HG02763 (cell line): Measurements from ENCODE around the gene SFTPA2.
"Not testable (repeated sequence)": the region's sequence is repeated elsewhere in the genome, so short reads cannot be mapped to it uniquely, and the experiment has no call there.

Experiments
- ATAC-seq: cut with Tn5 transposase; IDR thresholded peaks from one replicate; pipeline ENCODE4 v1.9.1; 2021; ENCODE audit warnings: mild to moderate bottlenecking, moderate library complexity; ENCODE audit not compliant: unreplicated experiment

SFTPA2 gene

GRCh38 chr10:79516532-79517205, 43.5 kb downstream of the SFTPA2 start:
- not testable (repeated sequence) for ATAC-seq

GRCh38 chr10:79511891-79512583, 48.2 kb downstream of the SFTPA2 start, which contains the start of gene EIF5AL1:
Gene EIF5AL1, plus strand, starts transcription at chr10:79512533. Its CDS starts 117 bp downstream, at chr10:79512650.
- not testable (repeated sequence) for ATAC-seq

- ATAC-seq, result not testable (repeated sequence)
Observed at GRCh38 chr10:79509934-79510508, 50.2 kb downstream of the SFTPA2 start.

GRCh38 chr10:79509306-79509933, 50.8 kb downstream of the SFTPA2 start:
- not testable (repeated sequence) for ATAC-seq

GRCh38 chr10:79508245-79508644, 52.0 kb downstream of the SFTPA2 start:
- not testable (repeated sequence) for ATAC-seq

- ATAC-seq, result no peak
Observed at GRCh38 chr10:79507440-79508167, 52.6 kb downstream of the SFTPA2 start.
